WERI-Rb-1 (cell line): ENCODE results near the gene CALML6.

Experiments
- DNase-seq: peaks from one replicate; pipeline ENCODE4 v3.0.0-alpha.2; 2020
- H3K27ac ChIP-seq: fragments of 250-450 bp; sonication (Bioruptor Pico); 2 replicates; pipeline ENCODE4 v1.5.1; 2020; ENCODE audit warnings: mild to moderate bottlenecking, moderate library complexity
- H3K27me3 ChIP-seq: fragments of 250-450 bp; sonication (Bioruptor Pico); 2 replicates; pipeline ENCODE4 v1.5.1; 2021; ENCODE audit warnings: mild to moderate bottlenecking, low read depth, moderate library complexity; ENCODE audit not compliant: insufficient read depth, severe bottlenecking
- H3K36me3 ChIP-seq: fragments of 250-450 bp; sonication (Bioruptor Pico); 2 replicates; pipeline ENCODE4 v1.5.1; 2020; ENCODE audit warnings: mild to moderate bottlenecking, moderate library complexity
- H3K4me3 ChIP-seq: 2 replicates; pipeline ENCODE4 v1.5.1; 2011; ENCODE audit warnings: low read depth, mild to moderate bottlenecking, control low read depth, low read length
- H3K9me3 ChIP-seq: fragments of 250-450 bp; sonication (Bioruptor Pico); 2 replicates; pipeline ENCODE4 v1.5.1; 2021; ENCODE audit warnings: mild to moderate bottlenecking, moderate library complexity; ENCODE audit not compliant: severe bottlenecking
- TF ChIP-seq, protein P1 (sequence below): IDR thresholded peaks from 2 replicates; pipeline ENCODE4 v1.5.1; 2011; ENCODE audit warnings: low read depth, mild to moderate bottlenecking, control low read depth, inconsistent platforms, low read length

CALML6 gene

GRCh38 chr1:1903224-1903623 lies 11.8 kb upstream of the CALML6 start:
- Histone ChIP-seq H3K27ac (no peak overlapping the region), H3K4me3 (no peak overlapping the region), H3K9me3 (peaks cover 4% of the 10 kb centered on the region), H3K27me3 (no peaks in the 10 kb centered on the region), H3K36me3 (no peaks in the 10 kb centered on the region)
- DNase-seq = no peak
- TF ChIP-seq, protein P1, sequence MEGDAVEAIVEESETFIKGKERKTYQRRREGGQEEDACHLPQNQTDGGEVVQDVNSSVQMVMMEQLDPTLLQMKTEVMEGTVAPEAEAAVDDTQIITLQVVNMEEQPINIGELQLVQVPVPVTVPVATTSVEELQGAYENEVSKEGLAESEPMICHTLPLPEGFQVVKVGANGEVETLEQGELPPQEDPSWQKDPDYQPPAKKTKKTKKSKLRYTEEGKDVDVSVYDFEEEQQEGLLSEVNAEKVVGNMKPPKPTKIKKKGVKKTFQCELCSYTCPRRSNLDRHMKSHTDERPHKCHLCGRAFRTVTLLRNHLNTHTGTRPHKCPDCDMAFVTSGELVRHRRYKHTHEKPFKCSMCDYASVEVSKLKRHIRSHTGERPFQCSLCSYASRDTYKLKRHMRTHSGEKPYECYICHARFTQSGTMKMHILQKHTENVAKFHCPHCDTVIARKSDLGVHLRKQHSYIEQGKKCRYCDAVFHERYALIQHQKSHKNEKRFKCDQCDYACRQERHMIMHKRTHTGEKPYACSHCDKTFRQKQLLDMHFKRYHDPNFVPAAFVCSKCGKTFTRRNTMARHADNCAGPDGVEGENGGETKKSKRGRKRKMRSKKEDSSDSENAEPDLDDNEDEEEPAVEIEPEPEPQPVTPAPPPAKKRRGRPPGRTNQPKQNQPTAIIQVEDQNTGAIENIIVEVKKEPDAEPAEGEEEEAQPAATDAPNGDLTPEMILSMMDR = no peak

DNA sequence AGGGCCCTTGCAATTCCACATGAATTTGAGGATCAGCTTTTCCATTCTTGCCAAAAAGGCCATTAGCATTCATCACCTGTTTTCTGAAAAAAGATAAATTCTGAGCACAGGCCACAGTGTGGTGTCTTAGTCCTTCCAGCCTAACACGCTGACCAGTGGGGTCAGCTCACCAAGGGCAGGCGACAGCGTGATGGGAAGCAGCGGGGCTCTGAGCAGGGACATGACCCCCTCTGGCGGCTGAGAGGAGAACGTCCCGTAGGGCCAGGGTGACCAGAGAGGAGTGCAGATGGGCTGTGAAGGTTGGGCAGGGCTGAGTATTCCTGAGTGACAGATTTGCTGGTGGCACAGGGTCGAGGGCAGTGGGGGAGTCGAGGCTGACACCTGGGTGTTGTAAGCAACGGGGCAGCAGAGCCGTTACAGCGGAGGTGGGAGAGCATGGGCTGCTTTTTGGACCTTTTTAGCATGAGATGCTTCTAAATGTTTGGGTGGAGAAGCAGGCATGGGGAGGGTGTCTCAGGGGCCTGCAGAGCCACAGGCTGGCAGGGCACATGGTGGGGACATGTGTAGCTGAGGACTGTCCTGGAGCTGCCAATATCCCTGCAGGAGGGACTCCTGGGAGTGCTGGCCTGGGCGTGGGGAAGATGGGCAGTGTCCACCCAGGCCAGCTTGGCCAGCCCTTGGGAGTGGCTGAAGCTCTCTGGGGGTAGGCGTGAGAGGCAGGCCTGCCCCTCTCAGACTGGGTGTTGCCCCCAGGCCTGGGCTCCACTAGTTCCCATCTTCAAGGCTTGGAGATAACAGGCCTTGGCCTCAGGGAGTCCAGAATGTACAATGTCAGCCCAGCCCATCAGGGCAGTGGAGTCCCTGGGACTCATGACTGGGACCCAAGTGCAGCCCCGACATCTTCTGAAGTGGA lies 8.6 kb upstream of the CALML6 start:
- no peak overlapping the region; the same call in 1 of the 2 replicates for H3K27ac ChIP-seq

GRCh38 chr1:1907098-1907736 lies 7.8 kb upstream of the CALML6 start:
- no peaks in the 10 kb centered on the region for H3K27me3 ChIP-seq
- peak overlapping the region; percentile 57 for H3K27ac ChIP-seq
- TF ChIP-seq, protein P1 = no peak
- DNase-seq = peak; percentile 10
- H3K36me3 ChIP-seq = no peaks in the 10 kb centered on the region
- H3K9me3 ChIP-seq = peaks cover 4% of the 10 kb centered on the region
- no peak overlapping the region for H3K4me3 ChIP-seq

More for the DNA sequence above, 8.6 kb upstream of the CALML6 start:
- Histone ChIP-seq H3K4me3 (no peak overlapping the region), H3K36me3 (no peaks in the 10 kb centered on the region), H3K9me3 (peaks cover 4% of the 10 kb centered on the region), H3K27me3 (no peaks in the 10 kb centered on the region)
- TF ChIP-seq, protein P1 = peak; percentile 97
- DNase-seq = peak; percentile 88

- DNase-seq = no peak
- no peaks in the 10 kb centered on the region for H3K36me3 ChIP-seq
- no peaks in the 10 kb centered on the region for H3K9me3 ChIP-seq
- peak overlapping the region; percentile 45 for H3K4me3 ChIP-seq
- TF ChIP-seq, protein P1 = no peak
- no peaks in the 10 kb centered on the region for H3K27me3 ChIP-seq
- H3K27ac ChIP-seq = peak overlapping the region; percentile 81
These were observed 6.6 kb upstream of the CALML6 start for GRCh38 chr1:1908506-1908791.

DNA sequence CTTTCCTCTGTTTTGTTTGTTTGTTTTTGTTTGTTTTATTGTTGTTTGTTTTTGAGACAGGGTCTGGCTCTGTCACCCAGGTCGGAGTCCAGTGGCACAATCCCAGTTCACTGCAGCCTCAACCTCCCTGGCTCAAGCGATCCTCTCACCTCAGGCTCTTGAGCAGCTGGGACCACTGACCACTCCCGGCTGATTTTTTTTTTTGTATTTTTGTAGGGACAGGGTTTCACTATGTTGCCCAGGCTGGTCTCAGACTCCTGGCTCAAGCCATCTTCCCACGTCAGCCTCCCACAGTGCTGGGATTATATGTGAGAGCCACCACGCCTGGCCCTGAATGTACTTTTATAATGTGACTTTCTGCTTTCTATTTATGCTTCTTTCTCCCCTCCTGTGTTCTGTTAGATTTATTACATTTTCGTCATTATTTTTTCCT lies 5.0 kb upstream of the CALML6 start:
- Histone ChIP-seq H3K4me3 (no peak overlapping the region), H3K27me3 (no peaks in the 10 kb centered on the region), H3K27ac (no peak overlapping the region), H3K36me3 (no peaks in the 10 kb centered on the region), H3K9me3 (no peaks in the 10 kb centered on the region)
- TF ChIP-seq, protein P1 = no peak
- DNase-seq = no peak
